ENCODE measurements around the gene ADSL. TPM values are rescaled to one million over a fixed set of nuclear protein-coding genes. Genes with fewer than 3 reads are reported as not detected.

Gene ADSL
- total RNA-seq, 1 donor from 2014 or later, result 110 TPM

- no peaks in the 10 kb centered on the region for H3K27me3 ChIP-seq (ENCODE audit: control insufficient read depth, insufficient read depth, low read length)
- H3K36me3 ChIP-seq (ENCODE audit: control insufficient read depth, insufficient read depth, low read length), result peaks cover 58% of the 10 kb centered on the region
- FAIRE-seq, result no peak
These were observed 72.3 kb downstream of the ADSL start for GRCh38 chr22:40418366-40419201.

DNA sequence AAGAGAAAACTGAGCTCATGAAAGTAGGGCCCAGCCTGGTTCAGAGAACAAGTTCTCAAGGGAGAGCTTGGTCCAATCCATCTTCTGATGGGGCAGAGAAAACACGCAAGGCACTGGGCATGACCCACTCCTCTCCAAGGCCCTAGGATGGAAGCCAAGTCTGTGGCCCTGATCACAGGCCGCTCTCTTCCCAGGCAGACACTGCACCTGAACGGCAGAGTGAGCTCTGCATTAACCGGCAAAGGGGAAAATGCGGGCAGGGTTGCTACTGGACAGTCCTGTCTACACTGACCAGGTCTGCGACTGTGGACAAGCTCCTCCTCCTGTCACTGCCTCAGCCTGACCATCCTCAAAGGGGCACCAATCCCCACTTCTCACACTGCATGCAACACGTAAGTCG, 73.4 kb downstream of the ADSL start:
- H3K27me3 ChIP-seq (ENCODE audit: control insufficient read depth, insufficient read depth, low read length), result no peaks in the 10 kb centered on the region
- no peak for TF ChIP-seq CTCF (IDR thresholded peaks at IDR 0.05; ENCODE audit: insufficient read depth, low read length, severe bottlenecking)
- FAIRE-seq (peak; percentile 89), DNase-seq (ENCODE audit: low read depth) (no peak)
- no peak overlapping the region for H3K4me3 ChIP-seq (ENCODE audit: low read depth, low read length)
- H3K36me3 ChIP-seq (ENCODE audit: control insufficient read depth, insufficient read depth, low read length), result peaks cover 64% of the 10 kb centered on the region

More at GRCh38 chr22:40418366-40419201, 72.3 kb downstream of the ADSL start:
- TF ChIP-seq CTCF (IDR thresholded peaks at IDR 0.05; ENCODE audit: insufficient read depth, low read length, severe bottlenecking), result no peak
- no peak for DNase-seq (ENCODE audit: low read depth)
- no peak overlapping the region for H3K4me3 ChIP-seq (ENCODE audit: low read depth, low read length)

- no peak overlapping the region for H3K4me3 ChIP-seq (ENCODE audit: low read depth, low read length)
- H3K36me3 ChIP-seq (ENCODE audit: control insufficient read depth, insufficient read depth, low read length), result peaks cover 70% of the 10 kb centered on the region
- H3K27me3 ChIP-seq (ENCODE audit: control insufficient read depth, insufficient read depth, low read length), result no peaks in the 10 kb centered on the region
- no peak for TF ChIP-seq CTCF (IDR thresholded peaks at IDR 0.05; ENCODE audit: insufficient read depth, low read length, severe bottlenecking)
- FAIRE-seq (no peak), DNase-seq (ENCODE audit: low read depth) (no peak)
These were observed 74.2 kb downstream of the ADSL start for GRCh38 chr22:40420341-40421081.

DNA sequence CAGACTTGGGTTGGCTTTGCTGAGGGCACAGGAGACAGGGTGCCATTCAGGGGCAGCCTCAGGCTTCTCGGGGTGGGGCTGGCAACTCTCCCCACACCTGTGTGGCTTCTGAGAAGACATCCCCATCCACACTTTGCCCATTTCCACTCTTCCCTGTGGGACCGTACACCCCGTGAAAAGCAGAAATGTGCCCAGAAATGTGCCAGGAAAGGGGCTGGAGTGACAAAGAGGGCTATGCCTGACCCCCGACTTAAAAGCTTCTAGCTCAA, 74.7 kb downstream of the ADSL start:
- FAIRE-seq (no peak), DNase-seq (ENCODE audit: low read depth) (no peak)
- Histone ChIP-seq H3K27me3 (ENCODE audit: control insufficient read depth, insufficient read depth, low read length) (no peaks in the 10 kb centered on the region), H3K36me3 (ENCODE audit: control insufficient read depth, insufficient read depth, low read length) (peaks cover 71% of the 10 kb centered on the region), H3K4me3 (ENCODE audit: low read depth, low read length) (no peak overlapping the region)
- no peak for TF ChIP-seq CTCF (IDR thresholded peaks at IDR 0.05; ENCODE audit: insufficient read depth, low read length, severe bottlenecking)

- FAIRE-seq (no peak), DNase-seq (ENCODE audit: low read depth) (no peak)
- Histone ChIP-seq H3K4me3 (ENCODE audit: low read depth, low read length) (no peak overlapping the region), H3K27me3 (ENCODE audit: control insufficient read depth, insufficient read depth, low read length) (no peaks in the 10 kb centered on the region), H3K36me3 (ENCODE audit: control insufficient read depth, insufficient read depth, low read length) (peaks cover 68% of the 10 kb centered on the region)
- TF ChIP-seq CTCF (IDR thresholded peaks at IDR 0.05; ENCODE audit: insufficient read depth, low read length, severe bottlenecking), result no peak
These were observed 75.6 kb downstream of the ADSL start for GRCh38 chr22:40421941-40422340.

Measured in bronchial epithelial cell (primary cell).